IMR-90 (cell line): Measurements from ENCODE around the gene ERP27.

Experiments used
- CEBPB ChIP-seq: IDR thresholded peaks from 2 replicates; pipeline ENCODE4 v1.6.1; 2012; ENCODE audit warnings: low read depth, low read length, improper control_type of control experiment
- ELK1 ChIP-seq: fragments of 150-350 bp; IDR thresholded peaks from 2 replicates; pipeline ENCODE4 v1.6.1; 2016; ENCODE audit warnings: low read depth, mild to moderate bottlenecking, low read length, moderate library complexity, borderline replicate concordance
- FOS ChIP-seq: fragments of 150-350 bp; IDR thresholded peaks from 2 replicates; pipeline ENCODE4 v1.6.1; 2016; ENCODE audit warnings: low read depth, low read length
- MAZ ChIP-seq: IDR thresholded peaks from 2 replicates; pipeline ENCODE4 v1.6.1; 2012; ENCODE audit warnings: low read depth, mild to moderate bottlenecking, low read length, improper control_type of control experiment, moderate library complexity, borderline replicate concordance
- POLR2A ChIP-seq: IDR thresholded peaks from 2 replicates; pipeline ENCODE4 v1.6.1; 2012; ENCODE audit warnings: mild to moderate bottlenecking, low read depth, low read length
- RCOR1 ChIP-seq: IDR thresholded peaks from 2 replicates; pipeline ENCODE4 v1.6.1; 2012; ENCODE audit warnings: mild to moderate bottlenecking, low read length, improper control_type of control experiment; ENCODE audit not compliant: insufficient replicate concordance
- USF2 ChIP-seq: fragments of 150-350 bp; IDR thresholded peaks from 2 replicates; pipeline ENCODE4 v1.6.1; 2017; ENCODE audit warnings: mild to moderate bottlenecking, antibody characterized with exemption, low read length, low read depth
- TF ChIP-seq, protein P1 (sequence below): conservative IDR thresholded peaks from 2 replicates; pipeline ENCODE4 v1.5.1; 2012; ENCODE audit warnings: mild to moderate bottlenecking, low read depth, low read length, improper control_type of control experiment

DNA sequence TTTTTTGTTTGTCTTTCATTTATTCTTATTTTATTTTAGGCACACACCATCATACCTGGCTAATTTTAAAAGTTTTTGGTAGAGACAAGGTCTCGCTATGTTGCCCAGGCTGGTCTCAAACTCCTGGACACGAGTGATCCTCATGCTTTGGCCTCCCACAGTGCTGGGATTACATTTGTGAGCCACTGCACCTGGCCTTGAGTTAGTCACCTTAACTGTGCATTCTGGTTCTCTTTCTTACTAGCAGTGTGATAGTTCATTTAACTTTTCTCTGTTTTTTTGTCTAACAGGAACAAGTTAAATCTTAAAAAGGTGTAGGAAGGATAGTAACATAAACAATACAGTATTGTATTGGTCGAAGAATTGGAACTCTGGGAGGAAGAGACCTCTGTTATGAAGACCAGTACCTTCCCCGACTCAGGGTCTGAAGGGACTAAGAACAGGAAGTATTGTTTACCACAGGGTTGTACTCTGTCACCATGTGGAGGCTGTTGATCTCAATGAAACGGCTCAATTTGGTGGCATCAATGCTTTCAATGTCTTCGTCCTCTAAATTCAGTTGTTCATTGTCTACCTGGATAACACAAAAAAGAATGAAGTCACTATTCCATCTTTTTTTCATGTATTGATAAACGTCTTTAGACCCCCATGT is 17.7 kb downstream of the ERP27 start:
- TF ChIP-seq, protein P1, sequence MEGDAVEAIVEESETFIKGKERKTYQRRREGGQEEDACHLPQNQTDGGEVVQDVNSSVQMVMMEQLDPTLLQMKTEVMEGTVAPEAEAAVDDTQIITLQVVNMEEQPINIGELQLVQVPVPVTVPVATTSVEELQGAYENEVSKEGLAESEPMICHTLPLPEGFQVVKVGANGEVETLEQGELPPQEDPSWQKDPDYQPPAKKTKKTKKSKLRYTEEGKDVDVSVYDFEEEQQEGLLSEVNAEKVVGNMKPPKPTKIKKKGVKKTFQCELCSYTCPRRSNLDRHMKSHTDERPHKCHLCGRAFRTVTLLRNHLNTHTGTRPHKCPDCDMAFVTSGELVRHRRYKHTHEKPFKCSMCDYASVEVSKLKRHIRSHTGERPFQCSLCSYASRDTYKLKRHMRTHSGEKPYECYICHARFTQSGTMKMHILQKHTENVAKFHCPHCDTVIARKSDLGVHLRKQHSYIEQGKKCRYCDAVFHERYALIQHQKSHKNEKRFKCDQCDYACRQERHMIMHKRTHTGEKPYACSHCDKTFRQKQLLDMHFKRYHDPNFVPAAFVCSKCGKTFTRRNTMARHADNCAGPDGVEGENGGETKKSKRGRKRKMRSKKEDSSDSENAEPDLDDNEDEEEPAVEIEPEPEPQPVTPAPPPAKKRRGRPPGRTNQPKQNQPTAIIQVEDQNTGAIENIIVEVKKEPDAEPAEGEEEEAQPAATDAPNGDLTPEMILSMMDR = no peak
- TF ChIP-seq POLR2A (no peak), USF2 (no peak), ELK1 (no peak), CEBPB (no peak), MAZ (no peak), RCOR1 (no peak), FOS (no peak)
